ENCODE measurements around the gene MPRIP.

Gene MPRIP

DNA sequence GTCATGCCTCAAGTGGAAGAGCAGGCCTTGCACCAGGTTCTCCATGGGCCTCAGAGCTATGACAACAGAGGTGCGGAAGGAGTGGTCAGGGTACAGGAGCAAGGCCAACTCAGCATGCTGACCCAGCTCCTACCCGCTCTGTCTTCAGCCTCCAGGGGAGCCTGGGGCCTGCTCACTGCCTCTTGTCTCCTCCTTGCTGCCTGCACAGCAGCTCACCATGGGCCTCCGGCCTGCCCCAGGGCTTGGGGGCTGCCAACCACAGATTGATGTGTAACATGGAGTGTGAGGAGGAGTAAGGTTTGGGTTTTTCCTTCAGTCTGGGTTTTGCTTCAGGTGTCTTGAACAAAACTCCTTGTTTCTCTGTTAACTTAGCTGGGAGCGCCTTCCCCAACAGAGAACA is 101.8 kb downstream of the MPRIP start:
- TF ChIP-seq, protein P1, sequence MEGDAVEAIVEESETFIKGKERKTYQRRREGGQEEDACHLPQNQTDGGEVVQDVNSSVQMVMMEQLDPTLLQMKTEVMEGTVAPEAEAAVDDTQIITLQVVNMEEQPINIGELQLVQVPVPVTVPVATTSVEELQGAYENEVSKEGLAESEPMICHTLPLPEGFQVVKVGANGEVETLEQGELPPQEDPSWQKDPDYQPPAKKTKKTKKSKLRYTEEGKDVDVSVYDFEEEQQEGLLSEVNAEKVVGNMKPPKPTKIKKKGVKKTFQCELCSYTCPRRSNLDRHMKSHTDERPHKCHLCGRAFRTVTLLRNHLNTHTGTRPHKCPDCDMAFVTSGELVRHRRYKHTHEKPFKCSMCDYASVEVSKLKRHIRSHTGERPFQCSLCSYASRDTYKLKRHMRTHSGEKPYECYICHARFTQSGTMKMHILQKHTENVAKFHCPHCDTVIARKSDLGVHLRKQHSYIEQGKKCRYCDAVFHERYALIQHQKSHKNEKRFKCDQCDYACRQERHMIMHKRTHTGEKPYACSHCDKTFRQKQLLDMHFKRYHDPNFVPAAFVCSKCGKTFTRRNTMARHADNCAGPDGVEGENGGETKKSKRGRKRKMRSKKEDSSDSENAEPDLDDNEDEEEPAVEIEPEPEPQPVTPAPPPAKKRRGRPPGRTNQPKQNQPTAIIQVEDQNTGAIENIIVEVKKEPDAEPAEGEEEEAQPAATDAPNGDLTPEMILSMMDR (IDR thresholded peaks at IDR 0.05; ENCODE audit: low read depth, low read length): no peak
- no peak for DNase-seq (ENCODE audit: low read depth in 2 of 2)
- no peak overlapping the region for H3K4me3 ChIP-seq (replicated peaks in 1 of 2; ENCODE audit: low read depth in 2 of 2, low read length in 2 of 2)

GRCh38 chr17:17144916-17145665 is 102.8 kb downstream of the MPRIP start:
- H3K4me3 ChIP-seq (replicated peaks in 1 of 2; ENCODE audit: low read depth in 2 of 2, low read length in 2 of 2): no peak overlapping the region
- no peak for DNase-seq (ENCODE audit: low read depth in 2 of 2)
- TF ChIP-seq, protein P1 (IDR thresholded peaks at IDR 0.05; ENCODE audit: low read depth, low read length): no peak

DNA sequence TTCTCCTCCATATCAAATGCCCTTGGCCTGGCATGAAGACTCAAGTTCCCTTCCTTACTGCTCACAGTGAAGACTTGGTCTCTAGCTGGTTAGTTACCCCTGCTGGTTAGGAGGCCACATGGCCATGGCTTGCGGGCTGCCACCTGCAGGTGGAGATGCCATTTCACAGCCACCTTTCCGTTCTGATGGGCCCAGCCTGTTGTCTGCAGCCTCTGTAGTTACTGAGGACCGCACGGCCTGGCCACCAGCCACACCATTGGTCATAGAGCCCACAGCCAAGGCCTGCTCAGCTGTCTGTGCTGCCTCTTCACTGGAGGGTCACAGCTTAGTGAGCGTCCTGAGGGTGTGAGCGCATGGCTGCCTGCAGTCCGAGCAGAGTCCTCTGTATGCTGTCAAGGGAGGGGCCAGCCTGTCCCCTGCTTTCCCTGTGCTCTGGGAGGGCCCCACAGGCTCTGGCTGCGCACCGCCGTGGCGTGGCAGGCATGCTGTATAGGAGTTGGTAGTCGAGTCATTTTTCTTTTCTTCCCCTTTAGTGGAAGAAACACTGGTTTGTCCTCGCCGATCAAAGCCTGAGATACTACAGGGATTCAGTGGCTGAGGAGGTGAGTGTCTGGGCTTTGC is 104.6 kb downstream of the MPRIP start:
- DNase-seq (ENCODE audit: low read depth in 2 of 2): no peak
- no peak overlapping the region for H3K4me3 ChIP-seq (replicated peaks in 1 of 2; ENCODE audit: low read depth in 2 of 2, low read length in 2 of 2)
- TF ChIP-seq, protein P1 (IDR thresholded peaks at IDR 0.05; ENCODE audit: low read depth, low read length): peak; percentile 13

DNA sequence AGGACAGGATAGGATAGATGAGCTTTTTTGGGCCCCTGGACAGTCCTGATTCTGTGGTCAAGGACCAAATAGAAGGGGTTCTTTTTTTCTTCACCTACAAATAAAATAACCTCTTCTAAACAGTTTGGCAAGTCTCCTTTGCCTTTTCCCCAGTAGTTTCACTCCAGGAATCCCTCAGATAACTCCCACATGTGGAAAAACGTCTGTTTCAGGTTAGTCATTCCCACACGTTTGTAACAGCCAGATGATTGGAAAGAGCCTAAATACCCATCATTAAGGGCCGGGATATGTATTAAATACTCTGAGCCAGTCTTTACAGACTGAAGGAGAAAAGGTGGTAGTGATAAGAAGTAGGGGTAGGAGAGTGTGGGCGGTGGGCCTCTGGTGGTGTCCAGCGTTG is 105.6 kb downstream of the MPRIP start:
- DNase-seq (ENCODE audit: low read depth in 2 of 2): peak in 1 of 2 donors; percentile 24
- no peak overlapping the region for H3K4me3 ChIP-seq (replicated peaks in 1 of 2; ENCODE audit: low read depth in 2 of 2, low read length in 2 of 2)
- TF ChIP-seq, protein P1 (IDR thresholded peaks at IDR 0.05; ENCODE audit: low read depth, low read length): no peak

GRCh38 chr17:17149520-17150447 is 107.5 kb downstream of the MPRIP start:
- TF ChIP-seq, protein P1 (IDR thresholded peaks at IDR 0.05; ENCODE audit: low read depth, low read length): no peak
- DNase-seq (ENCODE audit: low read depth in 2 of 2): no peak
- H3K4me3 ChIP-seq (replicated peaks in 1 of 2; ENCODE audit: low read depth in 2 of 2, low read length in 2 of 2): no peak overlapping the region

- no peak overlapping the region for H3K4me3 ChIP-seq (replicated peaks in 1 of 2; ENCODE audit: low read depth in 2 of 2, low read length in 2 of 2)
- DNase-seq (ENCODE audit: low read depth in 2 of 2): no peak
- TF ChIP-seq, protein P1 (IDR thresholded peaks at IDR 0.05; ENCODE audit: low read depth, low read length): no peak
Observed at GRCh38 chr17:17150448-17150800, 108.2 kb downstream of the MPRIP start.

Data from cardiac fibroblast (primary cell).